OCI-LY1 (cell line): ENCODE measurements around the gene ZNF536.

Experiments
- CTCF ChIP-seq: fragments of 200-600 bp; sonication (generic), shearing (Covaris generic); IDR thresholded peaks from 2 replicates; pipeline ENCODE4 v1.5.1; 2017; ENCODE audit warnings: mild to moderate bottlenecking, antibody characterized with exemption, low read length, moderate library complexity, mixed read lengths
- EZH2 ChIP-seq: fragments of 200-600 bp; sonication (generic), shearing (Covaris generic); IDR thresholded peaks from 2 replicates; pipeline ENCODE4 v1.8.0; 2017; ENCODE audit warnings: borderline replicate concordance, mixed run types, mild to moderate bottlenecking, antibody characterized with exemption, low read length, moderate library complexity, mixed read lengths

GRCh38 chr19:30512176-30513081, 140.2 kb downstream of the ZNF536 start:
- TF ChIP-seq CTCF, result no peak
- no peak for TF ChIP-seq EZH2
